Measurements from ENCODE around the gene DLGAP4. TPM values are rescaled to one million over a fixed set of nuclear protein-coding genes. Genes with fewer than 3 reads are reported as not detected.

The DLGAP4 gene
- total RNA-seq, 1 donor from 2014 or later: 77.3 TPM

GRCh38 chr20:36277546-36277945 is 28.6 kb upstream of the DLGAP4 start:
- Histone ChIP-seq H3K4me1 (no peaks in the 10 kb centered on the region), H3K36me3 (no peaks in the 10 kb centered on the region), H3K27ac (no peak overlapping the region), H3K4me3 (no peak overlapping the region), H3K27me3 (no peaks in the 10 kb centered on the region), H3K9me3 (no peaks in the 10 kb centered on the region)
- TF ChIP-seq CTCF (IDR thresholded peaks at IDR 0.05) (no peak), POLR2A (IDR thresholded peaks at IDR 0.05) (no peak), POLR2AphosphoS5 (IDR thresholded peaks at IDR 0.05; ENCODE audit: insufficient read depth in 1 of 2, low read depth in 1 of 2) (no peak)
- intact Hi-C loops (cut with DNase I): no loop called here
- DNase-seq (ENCODE audit: extremely low spot score in 2 of 2): no peak

- Histone ChIP-seq H3K4me3 (no peak overlapping the region), H3K36me3 (no peaks in the 10 kb centered on the region), H3K27ac (no peak overlapping the region), H3K9me3 (no peaks in the 10 kb centered on the region), H3K27me3 (no peaks in the 10 kb centered on the region), H3K4me1 (no peaks in the 10 kb centered on the region)
- no peak for DNase-seq (ENCODE audit: extremely low spot score in 2 of 2)
- TF ChIP-seq CTCF (IDR thresholded peaks at IDR 0.05): no peak
- TF ChIP-seq POLR2A (IDR thresholded peaks at IDR 0.05): no peak
- no peak for TF ChIP-seq POLR2AphosphoS5 (IDR thresholded peaks at IDR 0.05; ENCODE audit: insufficient read depth in 1 of 2, low read depth in 1 of 2)
- intact Hi-C loops (cut with DNase I): no loop called here
These were observed 26.8 kb upstream of the DLGAP4 start for GRCh38 chr20:36279362-36279761.

- no peaks in the 10 kb centered on the region for H3K27me3 ChIP-seq
- no peaks in the 10 kb centered on the region for H3K4me1 ChIP-seq
- H3K27ac ChIP-seq: no peak overlapping the region
- intact Hi-C loops (cut with DNase I): no loop called here
- TF ChIP-seq POLR2AphosphoS5 (IDR thresholded peaks at IDR 0.05; ENCODE audit: insufficient read depth in 1 of 2, low read depth in 1 of 2) (no peak), CTCF (IDR thresholded peaks at IDR 0.05) (no peak), POLR2A (IDR thresholded peaks at IDR 0.05) (no peak)
- no peaks in the 10 kb centered on the region for H3K9me3 ChIP-seq
- H3K36me3 ChIP-seq: no peaks in the 10 kb centered on the region
- no peak for DNase-seq (ENCODE audit: extremely low spot score in 2 of 2)
- H3K4me3 ChIP-seq: no peak overlapping the region
These were observed 26.4 kb upstream of the DLGAP4 start for GRCh38 chr20:36279776-36280175.

GRCh38 chr20:36281785-36282380 is 24.3 kb upstream of the DLGAP4 start:
- no peaks in the 10 kb centered on the region for H3K27me3 ChIP-seq
- no peak overlapping the region for H3K27ac ChIP-seq
- no peak for TF ChIP-seq POLR2A (IDR thresholded peaks at IDR 0.05)
- TF ChIP-seq POLR2AphosphoS5 (IDR thresholded peaks at IDR 0.05; ENCODE audit: insufficient read depth in 1 of 2, low read depth in 1 of 2): no peak
- TF ChIP-seq CTCF (IDR thresholded peaks at IDR 0.05): no peak
- intact Hi-C loops (cut with DNase I): no loop called here
- no peaks in the 10 kb centered on the region for H3K4me1 ChIP-seq
- no peak for DNase-seq (ENCODE audit: extremely low spot score in 2 of 2)
- H3K9me3 ChIP-seq: no peaks in the 10 kb centered on the region
- no peaks in the 10 kb centered on the region for H3K36me3 ChIP-seq
- H3K4me3 ChIP-seq: no peak overlapping the region

- Histone ChIP-seq H3K36me3 (no peaks in the 10 kb centered on the region), H3K9me3 (no peaks in the 10 kb centered on the region), H3K27ac (no peak overlapping the region), H3K4me1 (no peaks in the 10 kb centered on the region), H3K27me3 (no peaks in the 10 kb centered on the region), H3K4me3 (no peak overlapping the region)
- DNase-seq (ENCODE audit: extremely low spot score in 2 of 2): peak in 1 of 2 donors; percentile 31
- intact Hi-C loops (cut with DNase I): no loop called here
- TF ChIP-seq CTCF (IDR thresholded peaks at IDR 0.05) (no peak), POLR2A (IDR thresholded peaks at IDR 0.05) (no peak), POLR2AphosphoS5 (IDR thresholded peaks at IDR 0.05; ENCODE audit: insufficient read depth in 1 of 2, low read depth in 1 of 2) (no peak)
These were observed 21.4 kb upstream of the DLGAP4 start for GRCh38 chr20:36284751-36285150.
